Osteoblast (primary cell): ENCODE measurements around the gene ENGASE. TPM values are rescaled to one million over a fixed set of nuclear protein-coding genes. Genes with fewer than 3 reads are reported as not detected.

ENCODE experiments used
- DNase-seq: peaks from one replicate; pipeline ENCODE4 v3.0.0; 2011; ENCODE audit warnings: low spot score, mixed read lengths; ENCODE audit not compliant: insufficient read length; ENCODE audit errors: missing footprints
- H2AFZ ChIP-seq: 2 replicates; pipeline ENCODE4 v1.6.0; 2011; ENCODE audit warnings: mild to moderate bottlenecking, low read length
- H3K27ac ChIP-seq: 2 replicates; pipeline ENCODE4 v1.5.1; 2011; ENCODE audit warnings: mild to moderate bottlenecking, low read depth, low read length, moderate library complexity
- H3K27me3 ChIP-seq: 2 replicates; pipeline ENCODE4 v1.6.0; 2012; ENCODE audit warnings: mild to moderate bottlenecking, control low read depth, inconsistent platforms, low read length, moderate library complexity; ENCODE audit not compliant: insufficient read depth
- H3K36me3 ChIP-seq: 2 replicates; pipeline ENCODE4 v1.5.1; 2011; ENCODE audit warnings: mild to moderate bottlenecking, low read length, control low read depth, moderate library complexity; ENCODE audit not compliant: insufficient read depth
- H3K4me1 ChIP-seq: 2 replicates; pipeline ENCODE4 v1.5.1; 2011; ENCODE audit warnings: mild to moderate bottlenecking, low read length, control low read depth, moderate library complexity; ENCODE audit not compliant: insufficient read depth
- H3K4me2 ChIP-seq: 2 replicates; pipeline ENCODE4 v1.6.0; 2011; ENCODE audit warnings: mild to moderate bottlenecking, low read length; ENCODE audit not compliant: insufficient read depth
- H3K4me3 ChIP-seq: fragments of 200-600 bp; sonication (generic); 3 replicates; pipeline ENCODE4 v1.5.1; 2012; ENCODE audit warnings: mild to moderate bottlenecking, low read length, inconsistent platforms; ENCODE audit not compliant: insufficient read depth
- H3K79me2 ChIP-seq: 2 replicates; pipeline ENCODE4 v1.6.0; 2012; ENCODE audit warnings: mild to moderate bottlenecking, low read length, control low read depth, inconsistent platforms; ENCODE audit not compliant: insufficient read depth
- H3K9me3 ChIP-seq: 2 replicates; pipeline ENCODE4 v1.5.1; 2011; ENCODE audit warnings: low read depth, low read length, control low read depth
- H4K20me1 ChIP-seq: 2 replicates; pipeline ENCODE4 v1.6.0; 2012; ENCODE audit warnings: mild to moderate bottlenecking, low read length, control low read depth; ENCODE audit not compliant: insufficient read depth
- total RNA-seq: library from RNA; depleted of rRNA; stranded (reverse); fragments of >200 nt; gene quantifications from 2 replicates; pipeline ENCODE4 v1.2.3, GENCODE V29; 2012
- TF ChIP-seq, protein P1 (sequence below): IDR thresholded peaks from 2 replicates; pipeline ENCODE4 v1.5.1; 2011; ENCODE audit warnings: mild to moderate bottlenecking, low read depth, low read length, moderate library complexity; ENCODE audit errors: extremely low read depth

The ENGASE gene
- total RNA-seq, 1 donor: 14.5 TPM

DNA sequence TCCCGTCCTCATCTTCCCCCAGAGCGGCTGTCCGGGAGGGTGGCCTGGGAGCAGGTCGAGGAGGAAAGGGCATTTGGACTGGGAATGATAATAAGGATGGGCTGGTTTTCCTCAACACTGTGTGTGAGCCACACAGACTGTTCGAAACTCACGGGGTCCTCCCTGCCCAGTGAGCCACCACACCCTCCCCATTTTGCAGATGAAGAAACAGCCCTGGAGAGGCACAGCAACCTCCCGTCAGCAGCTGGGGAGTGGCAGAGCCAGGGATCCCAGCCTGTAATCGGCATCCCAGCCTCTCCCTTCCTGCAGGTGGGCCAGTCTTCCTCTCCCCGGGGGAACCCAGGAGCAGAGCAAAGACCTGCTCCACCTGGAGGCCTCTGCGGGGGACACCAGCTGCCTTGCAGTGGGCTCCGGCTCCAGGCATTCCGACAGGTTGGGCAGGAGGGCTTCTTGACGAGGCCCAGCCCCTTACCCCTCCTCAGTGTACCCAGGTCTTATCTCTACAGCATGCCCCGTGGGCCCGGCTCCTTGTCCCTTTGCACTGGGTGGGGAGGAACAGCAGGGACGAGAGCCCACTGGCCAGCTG, 23.8 kb downstream of the ENGASE start:
- Histone ChIP-seq H3K4me1 (no peaks in the 10 kb centered on the region), H3K9me3 (no peaks in the 10 kb centered on the region), H3K36me3 (no peaks in the 10 kb centered on the region), H3K79me2 (no peaks in the 10 kb centered on the region), H3K27me3 (peaks cover 50% of the 10 kb centered on the region), H4K20me1 (no peaks in the 10 kb centered on the region), H3K27ac (no peak overlapping the region), H3K4me2 (no peak overlapping the region), H2AFZ (no peak overlapping the region), H3K4me3 (no peak overlapping the region)
- DNase-seq: no peak
- TF ChIP-seq, protein P1, sequence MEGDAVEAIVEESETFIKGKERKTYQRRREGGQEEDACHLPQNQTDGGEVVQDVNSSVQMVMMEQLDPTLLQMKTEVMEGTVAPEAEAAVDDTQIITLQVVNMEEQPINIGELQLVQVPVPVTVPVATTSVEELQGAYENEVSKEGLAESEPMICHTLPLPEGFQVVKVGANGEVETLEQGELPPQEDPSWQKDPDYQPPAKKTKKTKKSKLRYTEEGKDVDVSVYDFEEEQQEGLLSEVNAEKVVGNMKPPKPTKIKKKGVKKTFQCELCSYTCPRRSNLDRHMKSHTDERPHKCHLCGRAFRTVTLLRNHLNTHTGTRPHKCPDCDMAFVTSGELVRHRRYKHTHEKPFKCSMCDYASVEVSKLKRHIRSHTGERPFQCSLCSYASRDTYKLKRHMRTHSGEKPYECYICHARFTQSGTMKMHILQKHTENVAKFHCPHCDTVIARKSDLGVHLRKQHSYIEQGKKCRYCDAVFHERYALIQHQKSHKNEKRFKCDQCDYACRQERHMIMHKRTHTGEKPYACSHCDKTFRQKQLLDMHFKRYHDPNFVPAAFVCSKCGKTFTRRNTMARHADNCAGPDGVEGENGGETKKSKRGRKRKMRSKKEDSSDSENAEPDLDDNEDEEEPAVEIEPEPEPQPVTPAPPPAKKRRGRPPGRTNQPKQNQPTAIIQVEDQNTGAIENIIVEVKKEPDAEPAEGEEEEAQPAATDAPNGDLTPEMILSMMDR: no peak

DNA sequence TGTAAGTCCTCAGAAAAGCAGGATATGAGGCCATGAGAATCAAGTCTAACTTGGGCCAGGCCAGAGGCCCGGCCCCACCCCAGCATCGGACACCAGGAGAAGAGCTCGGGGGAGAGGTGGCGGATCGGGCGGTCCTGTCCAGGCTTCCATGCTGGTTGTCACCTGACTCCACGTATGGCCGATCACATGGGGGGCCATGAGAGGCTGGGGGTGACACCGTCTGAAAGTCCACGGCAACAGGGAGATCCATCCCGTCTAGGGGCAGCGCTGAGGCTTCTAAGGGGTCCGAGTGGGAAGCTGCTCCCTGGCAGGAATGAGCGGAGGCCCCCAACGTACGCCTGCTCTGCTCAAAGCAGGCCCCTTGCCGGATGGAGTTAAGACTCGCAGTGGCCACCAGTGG, 25.8 kb downstream of the ENGASE start:
- TF ChIP-seq, protein P1: no peak
- peaks cover 44% of the 10 kb centered on the region for H3K27me3 ChIP-seq
- H3K4me2 ChIP-seq: no peak overlapping the region
- H3K36me3 ChIP-seq: no peaks in the 10 kb centered on the region
- no peak overlapping the region for H3K27ac ChIP-seq
- no peaks in the 10 kb centered on the region for H3K9me3 ChIP-seq
- H2AFZ ChIP-seq: no peak overlapping the region
- H3K79me2 ChIP-seq: no peaks in the 10 kb centered on the region
- no peak for DNase-seq
- H4K20me1 ChIP-seq: no peaks in the 10 kb centered on the region
- no peaks in the 10 kb centered on the region for H3K4me1 ChIP-seq
- H3K4me3 ChIP-seq: no peak overlapping the region

DNA sequence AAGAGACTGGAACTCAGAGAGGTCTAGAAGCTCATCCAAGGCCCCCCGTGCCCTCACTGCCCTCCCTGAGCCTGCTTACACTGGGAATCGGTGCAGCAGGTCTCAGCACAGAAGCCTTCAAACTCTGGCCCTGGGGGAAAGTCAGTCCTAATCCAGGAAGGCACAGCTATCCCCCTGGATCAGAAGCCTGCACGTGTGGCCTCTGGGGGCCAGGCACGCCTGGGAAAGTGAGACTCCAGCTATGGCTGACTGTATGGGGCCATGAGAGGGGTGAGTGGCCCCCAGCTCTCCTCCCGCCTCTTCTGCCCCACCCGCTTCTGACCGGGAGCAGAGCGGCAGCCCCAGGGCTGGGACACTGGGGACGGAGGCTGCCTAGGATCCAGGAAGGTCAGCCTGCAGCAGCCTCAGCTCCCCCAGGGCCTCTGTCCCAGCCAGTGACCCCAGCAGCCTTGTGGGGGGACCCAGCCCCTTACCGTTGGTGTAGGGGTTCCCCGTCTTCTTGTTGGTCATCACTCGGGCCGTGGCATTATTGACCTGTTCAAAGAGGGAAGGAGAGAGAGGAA, 26.6 kb downstream of the ENGASE start:
- Histone ChIP-seq H4K20me1 (no peaks in the 10 kb centered on the region), H3K4me2 (no peak overlapping the region), H3K79me2 (no peaks in the 10 kb centered on the region), H3K27ac (no peak overlapping the region), H3K4me3 (no peak overlapping the region), H3K36me3 (no peaks in the 10 kb centered on the region), H2AFZ (no peak overlapping the region), H3K4me1 (no peaks in the 10 kb centered on the region), H3K27me3 (peaks cover 39% of the 10 kb centered on the region), H3K9me3 (no peaks in the 10 kb centered on the region)
- no peak for DNase-seq
- TF ChIP-seq, protein P1: no peak

DNA sequence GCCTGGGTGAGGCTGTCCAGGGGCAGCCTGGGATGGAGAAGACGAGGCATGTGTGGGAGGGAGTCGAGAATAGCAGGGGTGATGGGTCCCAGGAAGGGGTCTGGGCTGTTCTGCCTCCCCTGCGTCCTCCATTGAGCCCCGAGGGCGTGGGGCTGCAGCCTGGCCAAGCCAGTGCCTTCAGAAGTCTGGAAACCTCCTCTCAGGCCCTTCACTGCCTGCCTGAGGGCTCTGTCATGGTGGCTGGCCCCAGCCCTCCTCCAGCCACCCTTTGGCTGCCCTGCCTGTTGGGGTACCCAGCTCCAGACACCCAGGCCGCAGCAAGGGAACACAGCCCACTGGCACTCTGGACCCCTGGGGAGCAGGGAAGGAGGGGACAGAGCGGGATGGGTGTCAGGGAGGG, 27.6 kb downstream of the ENGASE start:
- H3K27ac ChIP-seq: no peak overlapping the region
- no peaks in the 10 kb centered on the region for H3K9me3 ChIP-seq
- peaks cover 32% of the 10 kb centered on the region for H3K27me3 ChIP-seq
- H3K4me1 ChIP-seq: no peaks in the 10 kb centered on the region
- H2AFZ ChIP-seq: no peak overlapping the region
- H3K36me3 ChIP-seq: no peaks in the 10 kb centered on the region
- H3K4me2 ChIP-seq: no peak overlapping the region
- H3K4me3 ChIP-seq: no peak overlapping the region
- H4K20me1 ChIP-seq: no peaks in the 10 kb centered on the region
- TF ChIP-seq, protein P1: no peak
- no peaks in the 10 kb centered on the region for H3K79me2 ChIP-seq
- no peak for DNase-seq
